ENCODE results near the gene FGGY.

FGGY gene

GRCh38 chr1:59445040-59445439, 148.1 kb downstream of the FGGY start:
- no peak for TF ChIP-seq CTCF (IDR thresholded peaks at IDR 0.05; ENCODE audit: low read length, missing control alignments)
- peak; percentile 37 for DNase-seq (ENCODE audit: low read depth)
- no peak overlapping the region for H3K4me3 ChIP-seq (replicated peaks; ENCODE audit: low read depth, low read length)

DNA sequence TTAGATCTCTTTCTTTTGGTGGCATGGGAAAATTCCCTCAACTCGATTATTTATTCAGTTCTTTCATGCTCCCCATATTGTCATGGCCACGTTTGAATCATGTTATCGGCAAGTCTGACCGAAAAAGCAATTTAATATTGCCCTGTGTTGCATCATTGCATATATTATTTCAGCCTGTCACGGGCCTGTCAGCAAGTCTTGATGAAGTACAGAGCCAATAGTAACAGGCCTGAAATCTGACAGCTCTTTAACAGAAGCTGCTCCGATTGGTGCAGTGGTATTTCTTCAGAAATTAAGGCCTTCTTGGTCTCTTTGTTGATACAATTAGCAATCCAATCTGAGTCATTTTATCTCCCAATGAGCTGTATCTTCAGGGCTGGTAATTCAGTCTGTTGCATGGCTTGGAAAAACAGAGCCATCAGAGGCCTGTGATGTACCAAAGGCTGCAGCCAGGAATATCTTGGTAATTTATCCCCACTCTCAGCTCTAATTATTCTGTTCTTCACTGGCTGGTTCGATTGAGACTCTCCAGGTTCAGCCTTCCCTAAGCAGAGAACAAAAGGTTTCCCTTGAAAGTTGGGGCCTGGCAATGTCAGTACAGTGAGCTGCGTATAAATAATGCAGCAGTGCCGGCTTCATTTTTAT, 149.5 kb downstream of the FGGY start:
- no peak for TF ChIP-seq CTCF (IDR thresholded peaks at IDR 0.05; ENCODE audit: low read length, missing control alignments)
- peak; percentile 78 for DNase-seq (ENCODE audit: low read depth)
- no peak overlapping the region for H3K4me3 ChIP-seq (replicated peaks; ENCODE audit: low read depth, low read length)

DNA sequence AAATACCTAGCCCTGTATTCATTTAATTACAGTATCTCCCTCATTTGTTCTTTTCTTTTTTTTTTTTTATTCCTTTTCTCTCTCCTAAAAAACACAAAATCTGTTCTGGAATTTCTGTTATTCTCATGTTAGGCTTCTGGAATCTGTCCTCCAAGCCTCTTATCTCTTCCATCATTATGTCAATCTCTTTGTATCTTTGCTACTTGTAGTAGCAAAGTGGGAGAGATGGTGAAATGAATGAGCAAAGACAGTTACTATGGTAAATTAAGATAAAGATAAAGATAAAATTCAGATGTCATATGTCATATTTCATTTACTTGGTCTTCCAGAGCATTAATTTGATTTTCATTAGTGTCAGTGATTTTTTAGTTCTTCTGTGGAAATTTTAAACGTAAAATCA, 155.1 kb downstream of the FGGY start:
- no peak for DNase-seq (ENCODE audit: low read depth)
- no peak for TF ChIP-seq CTCF (IDR thresholded peaks at IDR 0.05; ENCODE audit: low read length, missing control alignments)
- no peak overlapping the region for H3K4me3 ChIP-seq (replicated peaks; ENCODE audit: low read depth, low read length)

GRCh38 chr1:59452559-59452958, 155.7 kb downstream of the FGGY start:
- TF ChIP-seq CTCF (IDR thresholded peaks at IDR 0.05; ENCODE audit: low read length, missing control alignments): no peak
- no peak for DNase-seq (ENCODE audit: low read depth)
- H3K4me3 ChIP-seq (replicated peaks; ENCODE audit: low read depth, low read length): no peak overlapping the region

- H3K4me3 ChIP-seq (replicated peaks; ENCODE audit: low read depth, low read length): no peak overlapping the region
- DNase-seq (ENCODE audit: low read depth): no peak
- no peak for TF ChIP-seq CTCF (IDR thresholded peaks at IDR 0.05; ENCODE audit: low read length, missing control alignments)
Observed at GRCh38 chr1:59453297-59453968, 156.5 kb downstream of the FGGY start.

DNA sequence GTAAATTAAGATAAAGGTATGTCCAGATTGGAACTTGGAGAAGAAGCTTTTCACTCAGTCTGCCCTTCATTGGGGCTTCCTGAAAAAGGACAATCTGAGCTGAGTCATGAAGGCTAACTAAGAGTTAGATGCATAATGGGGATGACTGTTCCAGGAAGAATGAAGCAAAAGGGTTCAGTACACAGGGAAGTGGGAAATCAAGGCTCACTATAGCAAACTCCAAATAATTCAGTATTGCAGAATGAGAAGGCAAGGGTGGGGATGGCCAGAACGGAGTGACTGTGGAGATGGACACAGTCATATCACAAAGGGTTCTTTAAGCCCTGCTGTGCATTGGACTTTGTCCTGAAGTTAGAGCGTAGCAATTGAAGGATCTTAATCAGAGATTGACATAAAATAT, 158.3 kb downstream of the FGGY start:
- no peak for TF ChIP-seq CTCF (IDR thresholded peaks at IDR 0.05; ENCODE audit: low read length, missing control alignments)
- DNase-seq (ENCODE audit: low read depth): peak; percentile 51
- H3K4me3 ChIP-seq (replicated peaks; ENCODE audit: low read depth, low read length): no peak overlapping the region

- no peak for DNase-seq (ENCODE audit: low read depth)
- no peak overlapping the region for H3K4me3 ChIP-seq (replicated peaks; ENCODE audit: low read depth, low read length)
- TF ChIP-seq CTCF (IDR thresholded peaks at IDR 0.05; ENCODE audit: low read length, missing control alignments): no peak
Observed at GRCh38 chr1:59457786-59458185, 160.9 kb downstream of the FGGY start.
